Mucosa of stomach (tissue), 1 donor: Measurements from ENCODE around the gene ZMIZ1.

Experiments used
- H3K27me3 ChIP-seq: one replicate; pipeline ENCODE4 v1.7.0; 2013; ENCODE audit warnings: mild to moderate bottlenecking, low read length; ENCODE audit not compliant: control insufficient read depth, insufficient read depth
- H3K36me3 ChIP-seq: one replicate; pipeline ENCODE4 v1.7.0; 2013; ENCODE audit warnings: low read length; ENCODE audit not compliant: control insufficient read depth, insufficient read depth
- H3K4me1 ChIP-seq: one replicate; pipeline ENCODE4 v1.7.0; 2013; ENCODE audit warnings: mild to moderate bottlenecking, low read length; ENCODE audit not compliant: control insufficient read depth, insufficient read depth
- H3K4me3 ChIP-seq: one replicate; pipeline ENCODE4 v1.7.0; 2013; ENCODE audit warnings: low read length
- H3K9ac ChIP-seq: one replicate; pipeline ENCODE4 v1.7.0; 2013; ENCODE audit warnings: mild to moderate bottlenecking, low read length, moderate library complexity
- H3K9me3 ChIP-seq: one replicate; pipeline ENCODE4 v1.7.0; 2013; ENCODE audit warnings: mild to moderate bottlenecking, low read length, moderate library complexity; ENCODE audit not compliant: control insufficient read depth
- donor health status: Pancreatic carcinoma.

ZMIZ1 gene

DNA sequence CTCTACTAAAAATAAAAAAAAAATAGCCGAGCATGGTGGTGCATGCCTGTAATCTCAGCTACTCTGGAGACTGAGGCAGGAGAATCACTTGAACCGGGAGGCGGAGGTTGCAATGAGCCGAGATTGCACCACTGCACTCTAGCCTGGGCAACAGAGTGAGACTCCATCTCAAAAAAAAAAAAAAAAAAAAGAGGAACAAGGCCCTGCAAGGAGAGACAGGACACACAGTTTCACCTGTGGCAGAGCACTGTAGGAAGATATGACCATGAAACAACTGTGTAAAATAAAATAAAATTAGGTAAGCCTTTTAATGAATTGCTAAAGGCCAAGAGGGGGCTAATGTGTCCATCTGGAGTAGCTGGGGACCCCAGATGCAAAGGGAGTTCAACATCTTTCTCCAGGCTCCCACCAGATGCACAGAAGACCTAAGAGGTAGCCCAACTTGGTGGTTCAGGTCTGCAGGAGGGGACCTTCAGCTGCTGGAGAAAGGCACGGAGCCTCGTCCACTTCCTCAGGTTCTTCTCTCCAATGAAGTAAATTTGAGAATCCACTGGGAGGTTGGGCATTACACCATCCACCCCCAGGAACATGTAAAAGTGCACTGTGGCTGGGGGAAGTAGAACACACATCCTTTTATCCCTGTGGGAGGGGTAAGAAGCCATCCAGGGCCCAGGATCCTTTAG lies 291.2 kb downstream of the ZMIZ1 start:
- H3K9ac ChIP-seq: no peak overlapping the region
- no peaks in the 10 kb centered on the region for H3K9me3 ChIP-seq
- H3K4me1 ChIP-seq: peaks cover 34% of the 10 kb centered on the region

DNA sequence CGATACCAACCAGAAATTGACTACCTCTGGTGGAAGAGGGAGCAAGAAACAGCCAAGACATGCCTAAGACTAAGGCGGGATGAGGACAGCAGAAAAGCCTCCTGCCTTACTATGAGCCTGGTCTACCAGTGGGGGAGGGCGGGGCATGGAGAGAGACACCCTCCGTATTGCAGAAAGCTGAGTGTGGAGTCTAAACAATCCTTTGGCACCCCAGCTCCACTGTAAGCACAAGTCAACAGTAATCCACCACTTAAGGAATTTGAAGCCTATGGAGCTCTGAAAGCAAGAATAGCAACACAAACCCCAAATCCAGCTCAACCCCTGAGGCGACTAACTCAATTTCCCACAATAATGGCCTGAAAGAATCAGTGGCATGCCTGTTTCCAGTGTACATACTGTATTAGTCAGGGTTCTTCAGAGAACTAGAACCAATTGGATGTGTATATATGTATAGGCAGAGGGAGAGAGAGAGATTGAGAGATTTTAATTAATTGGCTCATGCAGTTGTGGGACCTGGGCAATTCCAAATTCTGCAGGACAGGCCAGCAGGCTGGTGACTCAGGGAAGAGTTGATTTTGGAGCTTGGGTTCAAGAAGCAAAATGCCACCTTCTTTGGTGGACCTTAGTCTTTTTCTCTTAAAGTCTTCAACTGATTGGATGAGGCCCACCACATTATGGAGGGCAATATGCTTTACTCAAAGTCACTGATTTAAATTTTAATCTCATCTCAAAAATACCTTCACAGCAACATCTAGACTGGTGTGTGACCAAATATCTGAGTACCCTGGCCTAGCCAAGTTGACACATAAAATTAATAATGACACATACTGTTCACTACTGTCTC lies 292.0 kb downstream of the ZMIZ1 start:
- H3K9me3 ChIP-seq: no peaks in the 10 kb centered on the region
- H3K36me3 ChIP-seq: no peaks in the 10 kb centered on the region
- H3K4me3 ChIP-seq: no peak overlapping the region
- H3K9ac ChIP-seq: no peak overlapping the region
- H3K4me1 ChIP-seq: peaks cover 34% of the 10 kb centered on the region
- no peaks in the 10 kb centered on the region for H3K27me3 ChIP-seq

More for the DNA sequence above, 291.2 kb downstream of the ZMIZ1 start:
- no peaks in the 10 kb centered on the region for H3K27me3 ChIP-seq
- no peaks in the 10 kb centered on the region for H3K36me3 ChIP-seq
- no peak overlapping the region for H3K4me3 ChIP-seq

DNA sequence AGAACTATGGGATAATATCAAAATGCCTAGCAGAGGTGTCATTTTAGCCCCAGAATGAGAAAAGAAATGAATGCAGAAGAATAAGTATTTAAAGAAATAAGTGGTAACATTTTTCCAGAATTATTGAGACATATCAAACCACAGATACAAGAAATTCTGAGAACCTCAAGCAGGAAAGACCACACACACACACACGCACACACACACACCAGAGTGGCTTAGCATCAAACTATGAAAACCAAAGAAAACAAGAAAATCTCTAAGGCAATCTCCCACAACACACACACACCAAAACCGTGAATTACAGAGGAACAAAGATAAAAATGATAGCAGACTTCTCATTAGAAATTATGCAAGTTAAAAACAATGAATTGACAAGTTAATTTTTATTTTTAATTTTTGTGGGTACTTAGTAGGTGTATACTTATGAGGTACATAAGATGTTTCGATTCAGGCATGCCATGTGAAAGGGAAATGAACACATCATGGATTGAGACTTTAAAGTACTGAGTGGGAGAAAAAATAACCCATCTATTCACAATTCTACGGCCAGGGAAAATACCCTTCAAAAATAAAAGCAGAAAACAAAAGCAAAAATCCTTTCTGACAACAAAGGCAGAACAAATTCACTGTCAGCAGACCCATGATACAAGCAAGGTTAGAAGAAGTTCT lies 293.1 kb downstream of the ZMIZ1 start:
- H3K27me3 ChIP-seq: no peaks in the 10 kb centered on the region
- H3K9ac ChIP-seq: no peak overlapping the region
- no peak overlapping the region for H3K4me3 ChIP-seq
- H3K36me3 ChIP-seq: no peaks in the 10 kb centered on the region
- peaks cover 29% of the 10 kb centered on the region for H3K4me1 ChIP-seq
- H3K9me3 ChIP-seq: no peaks in the 10 kb centered on the region
